Measurements from ENCODE around the gene LPP.

The LPP gene

GRCh38 chr3:188505911-188506310 is 352.0 kb downstream of the LPP start:
- H3K4me3 ChIP-seq (replicated peaks; ENCODE audit: low read depth, low read length): no peak overlapping the region
- DNase-seq (ENCODE audit: extremely low read depth, low read depth): no peak
- no peak for TF ChIP-seq CTCF (IDR thresholded peaks at IDR 0.05; ENCODE audit: low read depth, low read length, missing control alignments)

GRCh38 chr3:188506446-188506845 is 352.5 kb downstream of the LPP start:
- TF ChIP-seq CTCF (IDR thresholded peaks at IDR 0.05; ENCODE audit: low read depth, low read length, missing control alignments): no peak
- DNase-seq (ENCODE audit: extremely low read depth, low read depth): no peak
- H3K4me3 ChIP-seq (replicated peaks; ENCODE audit: low read depth, low read length): no peak overlapping the region

GRCh38 chr3:188507244-188507720 is 353.3 kb downstream of the LPP start:
- TF ChIP-seq CTCF (IDR thresholded peaks at IDR 0.05; ENCODE audit: low read depth, low read length, missing control alignments): no peak
- peak; percentile 53 for DNase-seq (ENCODE audit: extremely low read depth, low read depth)
- no peak overlapping the region for H3K4me3 ChIP-seq (replicated peaks; ENCODE audit: low read depth, low read length)

- TF ChIP-seq CTCF (IDR thresholded peaks at IDR 0.05; ENCODE audit: low read depth, low read length, missing control alignments): no peak
- H3K4me3 ChIP-seq (replicated peaks; ENCODE audit: low read depth, low read length): no peak overlapping the region
- DNase-seq (ENCODE audit: extremely low read depth, low read depth): no peak
Observed at GRCh38 chr3:188508454-188508853, 354.5 kb downstream of the LPP start.

- no peak for TF ChIP-seq CTCF (IDR thresholded peaks at IDR 0.05; ENCODE audit: low read depth, low read length, missing control alignments)
- DNase-seq (ENCODE audit: extremely low read depth, low read depth): no peak
Observed at GRCh38 chr3:188509316-188509715, 355.4 kb downstream of the LPP start.

GRCh38 chr3:188510366-188510765 is 356.4 kb downstream of the LPP start:
- no peak overlapping the region for H3K4me3 ChIP-seq (replicated peaks; ENCODE audit: low read depth, low read length)
- peak; percentile 51 for DNase-seq (ENCODE audit: extremely low read depth, low read depth)
- TF ChIP-seq CTCF (IDR thresholded peaks at IDR 0.05; ENCODE audit: low read depth, low read length, missing control alignments): no peak

More at GRCh38 chr3:188509316-188509715, 355.4 kb downstream of the LPP start:
- no peak overlapping the region for H3K4me3 ChIP-seq (replicated peaks; ENCODE audit: low read depth, low read length)

- DNase-seq (ENCODE audit: extremely low read depth, low read depth): no peak
- no peak overlapping the region for H3K4me3 ChIP-seq (replicated peaks; ENCODE audit: low read depth, low read length)
- no peak for TF ChIP-seq CTCF (IDR thresholded peaks at IDR 0.05; ENCODE audit: low read depth, low read length, missing control alignments)
Observed at GRCh38 chr3:188513662-188514328, 359.8 kb downstream of the LPP start.
